GM12878 (cell line): Measurements from ENCODE around the gene CALN1. TPM values are rescaled to one million over a fixed set of nuclear protein-coding genes. Genes with fewer than 3 reads are reported as not detected.

Experiments
- ATAC-seq: fragments of 200-7000 bp; cut with Tn5 transposase; 3 replicates; pipeline ENCODE4 v1.9.1; 2020; ENCODE audit warnings: mild to moderate bottlenecking, moderate library complexity
- BruUV-seq: library from RNA; stranded (reverse); fragments of 400-500 nt; replicated peaks from 2 replicates; lab custom pipeline; 2021; lab: Mats Ljungman, UMichigan
- CTCF ChIA-PET: fragments of 300-600 bp; sonication (Branson Sonifier 250); formaldehyde crosslinking; extraction: SDS; loops from one replicate; lab custom pipeline; 2021; ENCODE audit warnings: inconsistent platforms; lab: Yijun Ruan, JAX
- POLR2A ChIA-PET: fragments of 350-600 bp; formaldehyde crosslinking; extraction: SDS; loops from one replicate; lab custom pipeline; 2021; ENCODE audit warnings: inconsistent platforms; lab: Charles Lee
- RAD21 ChIA-PET: fragments of 300-600 bp; sonication (Branson Sonifier 250); formaldehyde crosslinking; loops from one replicate; lab custom pipeline; 2023; ENCODE audit warnings: antibody characterized with exemption; ENCODE audit not compliant: unreplicated experiment; lab: Charles Lee
- SMC1A ChIA-PET: fragments of 300-600 bp; sonication (Branson Sonifier 250); formaldehyde crosslinking; loops from one replicate; lab custom pipeline; 2023; ENCODE audit not compliant: unreplicated experiment, uncharacterized antibody; lab: Charles Lee
- DNase-seq: peaks from one replicate; pipeline ENCODE4 v3.0.0-alpha.2; 2011; ENCODE audit warnings: low read depth, low spot score
- FAIRE-seq: peaks from 3 replicates; lab custom pipeline; 2011; peaks lifted over from hg19 to GRCh38; lab: Jason Lieb, UNC
- H2AFZ ChIP-seq: 2 replicates; pipeline ENCODE4 v1.6.0; 2011; ENCODE audit warnings: low read depth, low read length, control low read depth; ENCODE audit not compliant: control insufficient read depth
- H3K27ac ChIP-seq: 2 replicates; pipeline ENCODE4 v1.5.1; 2011; ENCODE audit warnings: control low read depth; ENCODE audit not compliant: control insufficient read depth, insufficient read depth
- H3K27me3 ChIP-seq, 2 experiments: replicated peaks in 1 of 2; 2 replicates each; pipeline versions ENCODE4 v1.6.0 to v1.6.1; 2011; ENCODE audit warnings: low read length in 1 of 2; ENCODE audit not compliant: control insufficient read depth in 2 of 2, insufficient read depth in 2 of 2
- H3K36me3 ChIP-seq, 2 experiments: 2 replicates each; pipeline ENCODE4 v1.5.1; 2011; ENCODE audit warnings: low read length in 1 of 2; ENCODE audit not compliant: control insufficient read depth in 2 of 2, insufficient read depth in 2 of 2
- H3K4me1 ChIP-seq: 2 replicates; pipeline ENCODE4 v1.6.1; 2011; ENCODE audit warnings: mild to moderate bottlenecking, low read length, moderate library complexity, mixed read lengths; ENCODE audit not compliant: control insufficient read depth, insufficient read depth
- H3K4me2 ChIP-seq: 2 replicates; pipeline ENCODE4 v1.6.0; 2011; ENCODE audit warnings: control low read depth; ENCODE audit not compliant: control insufficient read depth, insufficient read depth
- H3K4me3 ChIP-seq: fragments of 200-600 bp; sonication (generic); 2 replicates; pipeline ENCODE4 v1.5.1; 2016
- H3K79me2 ChIP-seq: 2 replicates; pipeline ENCODE4 v1.6.0; 2011; ENCODE audit warnings: low read length; ENCODE audit not compliant: control insufficient read depth, insufficient read depth
- H3K9ac ChIP-seq: 2 replicates; pipeline ENCODE4 v1.8.0; 2011; ENCODE audit warnings: low read length, control low read depth, mixed read lengths; ENCODE audit not compliant: control insufficient read depth, insufficient read depth
- H3K9me3 ChIP-seq: replicated peaks from 3 replicates; pipeline ENCODE4 v1.5.1; 2011; ENCODE audit warnings: mild to moderate bottlenecking, low read length; ENCODE audit not compliant: control insufficient read depth, insufficient read depth
- H4K20me1 ChIP-seq: 2 replicates; pipeline ENCODE4 v1.6.0; 2011; ENCODE audit not compliant: control insufficient read depth, insufficient read depth
- ATF7 ChIP-seq: fragments of 450-650 bp; IDR thresholded peaks from 2 replicates; pipeline ENCODE4 v1.6.1; 2016; ENCODE audit warnings: low read depth, mild to moderate bottlenecking
- GABPA ChIP-seq: IDR thresholded peaks from 2 replicates; pipeline ENCODE4 v1.6.1; 2014; ENCODE audit warnings: antibody characterized with exemption, low read depth, mild to moderate bottlenecking, inconsistent platforms
- GATAD2B ChIP-seq: fragments of 450-650 bp; conservative IDR thresholded peaks from 2 replicates; pipeline ENCODE4 v1.6.1; 2017; ENCODE audit warnings: low read depth, mild to moderate bottlenecking, moderate library complexity
- HDAC2 ChIP-seq: fragments of 200-600 bp; sonication (generic); IDR thresholded peaks from 2 replicates; pipeline ENCODE4 v1.6.1; 2017
- IRF4 ChIP-seq: IDR thresholded peaks from 2 replicates; pipeline ENCODE4 v1.6.1; 2011; ENCODE audit warnings: low read depth, low read length
- NBN ChIP-seq: fragments of 450-650 bp; IDR thresholded peaks from 2 replicates; pipeline ENCODE4 v1.6.1; 2016
- POU2F2 ChIP-seq: IDR thresholded peaks from 3 replicates; pipeline ENCODE4 v1.6.1; 2011; ENCODE audit warnings: low read depth, mild to moderate bottlenecking, low read length, borderline replicate concordance
- RAD21 ChIP-seq: IDR thresholded peaks from 2 replicates; pipeline ENCODE4 v1.6.1; 2011; ENCODE audit warnings: mild to moderate bottlenecking, low read depth, low read length, moderate library complexity; ENCODE audit not compliant: insufficient read depth
- SMAD1 ChIP-seq: fragments of 450-650 bp; IDR thresholded peaks from 2 replicates; pipeline ENCODE4 v1.6.1; 2018; ENCODE audit warnings: mild to moderate bottlenecking, low read depth; ENCODE audit not compliant: partially characterized antibody
- SUPT20H ChIP-seq: IDR thresholded peaks from 2 replicates; pipeline ENCODE4 v1.6.1; 2011; ENCODE audit warnings: low read depth, mild to moderate bottlenecking, low read length, moderate library complexity, borderline replicate concordance; ENCODE audit not compliant: control insufficient read depth
- TAF1 ChIP-seq: IDR thresholded peaks from 2 replicates; pipeline ENCODE4 v1.6.1; 2011; ENCODE audit warnings: mild to moderate bottlenecking, low read depth, low read length, borderline replicate concordance
- TCF3 ChIP-seq: IDR thresholded peaks from 2 replicates; pipeline ENCODE4 v1.6.1; 2012; ENCODE audit warnings: low read depth, mild to moderate bottlenecking, low read length, borderline replicate concordance; ENCODE audit not compliant: insufficient read depth
- ZZZ3 ChIP-seq: IDR thresholded peaks from 2 replicates; pipeline ENCODE4 v1.6.1; 2011; ENCODE audit warnings: low read depth; ENCODE audit not compliant: control insufficient read depth, insufficient read length
- WGBS: methylation state at CpG from one replicate; pipeline ENCODE4 v1.1.6; 2016; ENCODE audit warnings: low lambda C conversion rate; ENCODE audit not compliant: insufficient replicate concordance, insufficient coverage; ENCODE audit errors: missing lambda C conversion rate; 5-methylcytosine and 5-hydroxymethylcytosine counted together
- in situ Hi-C: fragments of 300-500 bp; cut with MboI; formaldehyde crosslinking; loops from 9 replicates; pipeline ENCODE4 v1.14.3; 2018; ENCODE audit warnings: mixed read lengths
- intact Hi-C: fragments of 100-400 bp; cut with micrococcal nuclease; formaldehyde crosslinking; loops from one replicate; pipeline ENCODE4 v1.14.2; 2022; ENCODE audit not compliant: unreplicated experiment
- polyA plus RNA-seq, 11 experiments: library from polyadenylated mRNA; depleted of rRNA in 4 of 11; unstranded in 6 of 11; stranded (reverse) in 5 of 11; fragments of >200 nt; fragmentation: Nextera tagmentation in 4 of 11; fragmentation: Illumina TruSeq in 1 of 11; extraction: Ambion mirVana in 4 of 11; extraction: Trizol in 1 of 11; gene quantifications; 1 replicate in 1 of 11; 2 replicates in 10 of 11; pipeline versions ENCODE4 v1.2.1 to v1.2.3, GENCODE V29; 2011 to 2016; ENCODE audit warnings: inconsistent platforms in 2 of 11, missing spikeins in 2 of 11, low read depth in 1 of 11
- total RNA-seq, 4 experiments: library from RNA; depleted of rRNA in 3 of 4; stranded (reverse); fragments of >200 nt in 3 of 4; fragmentation: Illumina TruSeq in 1 of 4; extraction: Trizol in 1 of 4; gene quantifications; 2 replicates each; pipeline versions ENCODE4 v1.2.1 to v1.2.3, GENCODE V29; 2013 to 2021
- TF ChIP-seq, protein P1 (sequence below): fragments of 150-350 bp; IDR thresholded peaks from 2 replicates; pipeline ENCODE4 v1.6.1; 2016; ENCODE audit warnings: low read depth, low read length
- TF ChIP-seq, protein P2 (sequence below): fragments of 450-650 bp; IDR thresholded peaks from 2 replicates; pipeline ENCODE4 v1.6.1; 2018; ENCODE audit warnings: mild to moderate bottlenecking, low read depth, moderate library complexity; ENCODE audit not compliant: partially characterized antibody

The CALN1 gene
- total and polyA plus RNA-seq, 10 of the 15 experiments (the other 5 are each of a cell fraction or from before 2014, with no cell fraction given) = 0.48 to 15.3 (median 1.6) TPM

DNA sequence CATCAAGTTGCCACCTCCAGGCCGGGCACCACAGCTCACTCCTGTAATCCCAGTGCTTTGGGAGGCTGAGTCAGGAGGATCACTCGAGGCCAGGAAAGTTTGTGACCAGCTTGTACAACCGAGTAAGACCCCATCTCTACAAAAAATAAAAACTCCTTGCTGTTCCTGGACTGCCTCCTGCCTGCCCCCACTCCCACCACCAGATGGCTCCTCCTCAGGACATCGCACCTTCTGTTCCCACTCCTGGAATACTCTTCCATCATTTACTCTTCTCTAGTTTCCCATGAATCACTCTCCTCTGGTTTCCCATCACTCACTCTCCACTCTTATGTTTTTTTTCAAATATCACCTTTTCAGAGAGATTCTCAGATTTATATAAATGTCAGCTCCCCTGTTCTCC is 540.7 kb downstream of the CALN1 start:
- BruUV-seq = no TSS peak

More for the DNA sequence above, 540.7 kb downstream of the CALN1 start:
- intact Hi-C loops (no loop called here), in situ Hi-C loops (no loop called here)
- H3K4me3 ChIP-seq = no peak overlapping the region
- no peak overlapping the region for H2AFZ ChIP-seq
- DNase-seq = no peak
- no peak for ATAC-seq
- H3K9me3 ChIP-seq = no peaks in the 10 kb centered on the region
- 25% methylated on average over 4 of the region's 4 CpGs for WGBS
- FAIRE-seq = no peak
- H4K20me1 ChIP-seq = no peaks in the 10 kb centered on the region
- TF ChIP-seq IRF4 (no peak), TAF1 (no peak), SUPT20H (no peak), SMAD1 (no peak), NBN (no peak), GABPA (no peak), ATF7 (no peak), POU2F2 (no peak), RAD21 (no peak), TCF3 (no peak), HDAC2 (no peak), GATAD2B (no peak), ZZZ3 (no peak)
- TF ChIP-seq, protein P1, sequence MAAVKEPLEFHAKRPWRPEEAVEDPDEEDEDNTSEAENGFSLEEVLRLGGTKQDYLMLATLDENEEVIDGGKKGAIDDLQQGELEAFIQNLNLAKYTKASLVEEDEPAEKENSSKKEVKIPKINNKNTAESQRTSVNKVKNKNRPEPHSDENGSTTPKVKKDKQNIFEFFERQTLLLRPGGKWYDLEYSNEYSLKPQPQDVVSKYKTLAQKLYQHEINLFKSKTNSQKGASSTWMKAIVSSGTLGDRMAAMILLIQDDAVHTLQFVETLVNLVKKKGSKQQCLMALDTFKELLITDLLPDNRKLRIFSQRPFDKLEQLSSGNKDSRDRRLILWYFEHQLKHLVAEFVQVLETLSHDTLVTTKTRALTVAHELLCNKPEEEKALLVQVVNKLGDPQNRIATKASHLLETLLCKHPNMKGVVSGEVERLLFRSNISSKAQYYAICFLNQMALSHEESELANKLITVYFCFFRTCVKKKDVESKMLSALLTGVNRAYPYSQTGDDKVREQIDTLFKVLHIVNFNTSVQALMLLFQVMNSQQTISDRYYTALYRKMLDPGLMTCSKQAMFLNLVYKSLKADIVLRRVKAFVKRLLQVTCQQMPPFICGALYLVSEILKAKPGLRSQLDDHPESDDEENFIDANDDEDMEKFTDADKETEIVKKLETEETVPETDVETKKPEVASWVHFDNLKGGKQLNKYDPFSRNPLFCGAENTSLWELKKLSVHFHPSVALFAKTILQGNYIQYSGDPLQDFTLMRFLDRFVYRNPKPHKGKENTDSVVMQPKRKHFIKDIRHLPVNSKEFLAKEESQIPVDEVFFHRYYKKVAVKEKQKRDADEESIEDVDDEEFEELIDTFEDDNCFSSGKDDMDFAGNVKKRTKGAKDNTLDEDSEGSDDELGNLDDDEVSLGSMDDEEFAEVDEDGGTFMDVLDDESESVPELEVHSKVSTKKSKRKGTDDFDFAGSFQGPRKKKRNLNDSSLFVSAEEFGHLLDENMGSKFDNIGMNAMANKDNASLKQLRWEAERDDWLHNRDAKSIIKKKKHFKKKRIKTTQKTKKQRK = no peak
- TF ChIP-seq, protein P2, sequence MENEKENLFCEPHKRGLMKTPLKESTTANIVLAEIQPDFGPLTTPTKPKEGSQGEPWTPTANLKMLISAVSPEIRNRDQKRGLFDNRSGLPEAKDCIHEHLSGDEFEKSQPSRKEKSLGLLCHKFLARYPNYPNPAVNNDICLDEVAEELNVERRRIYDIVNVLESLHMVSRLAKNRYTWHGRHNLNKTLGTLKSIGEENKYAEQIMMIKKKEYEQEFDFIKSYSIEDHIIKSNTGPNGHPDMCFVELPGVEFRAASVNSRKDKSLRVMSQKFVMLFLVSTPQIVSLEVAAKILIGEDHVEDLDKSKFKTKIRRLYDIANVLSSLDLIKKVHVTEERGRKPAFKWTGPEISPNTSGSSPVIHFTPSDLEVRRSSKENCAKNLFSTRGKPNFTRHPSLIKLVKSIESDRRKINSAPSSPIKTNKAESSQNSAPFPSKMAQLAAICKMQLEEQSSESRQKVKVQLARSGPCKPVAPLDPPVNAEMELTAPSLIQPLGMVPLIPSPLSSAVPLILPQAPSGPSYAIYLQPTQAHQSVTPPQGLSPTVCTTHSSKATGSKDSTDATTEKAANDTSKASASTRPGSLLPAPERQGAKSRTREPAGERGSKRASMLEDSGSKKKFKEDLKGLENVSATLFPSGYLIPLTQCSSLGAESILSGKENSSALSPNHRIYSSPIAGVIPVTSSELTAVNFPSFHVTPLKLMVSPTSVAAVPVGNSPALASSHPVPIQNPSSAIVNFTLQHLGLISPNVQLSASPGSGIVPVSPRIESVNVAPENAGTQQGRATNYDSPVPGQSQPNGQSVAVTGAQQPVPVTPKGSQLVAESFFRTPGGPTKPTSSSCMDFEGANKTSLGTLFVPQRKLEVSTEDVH = no peak
- POLR2A ChIA-PET = no interaction called here
- RAD21 ChIA-PET = no interaction called here
- H3K27me3 ChIP-seq = no peaks in the 10 kb centered on the region
- no peaks in the 10 kb centered on the region for H3K79me2 ChIP-seq
- no peaks in the 10 kb centered on the region for H3K4me1 ChIP-seq
- no peaks in the 10 kb centered on the region for H3K36me3 ChIP-seq
- H3K4me2 ChIP-seq = no peak overlapping the region
- CTCF ChIA-PET = no interaction called here
- H3K27ac ChIP-seq = no peak overlapping the region
- SMC1A ChIA-PET = no interaction called here
- no peak overlapping the region for H3K9ac ChIP-seq
